Measurements from ENCODE around the gene COL6A5. TPM values are rescaled to one million over a fixed set of nuclear protein-coding genes. Genes with fewer than 3 reads are reported as not detected.

COL6A5 gene
- total and polyA plus RNA-seq, 9 of the 15 experiments (the other 6 are each of a cell fraction or from before 2014, with no cell fraction given), result 1.5 to 9.7 (median 5.6) TPM

- no peak for TF ChIP-seq ZBTB34 (CRISPR knock-in tag; IDR thresholded peaks at IDR 0.05)
- TF ChIP-seq CHD4 (IDR thresholded peaks at IDR 0.05; ENCODE audit: insufficient read depth, insufficient replicate concordance, low read depth, low read length, poor library complexity, severe bottlenecking), result no peak
- no peak for TF ChIP-seq NCOA1 (IDR thresholded peaks at IDR 0.05; ENCODE audit: low read depth)
Observed at GRCh38 chr3:130341882-130342281, 3.6 kb upstream of the COL6A5 start (continued).

- in situ Hi-C loops (cut with MboI), result no loop called here
- peak; percentile 79 for ATAC-seq
- Histone ChIP-seq H3K79me2 (ENCODE audit: control insufficient read depth, insufficient read depth, low read length) (peaks cover 25% of the 10 kb centered on the region), H3K9ac (ENCODE audit: insufficient read depth in 1 of 2, low read depth in 2 of 2, low read length in 2 of 2) (peak overlapping the region in 1 of 2 experiments; percentile 63; a peak in 2 of 4 replicates), H3K4me1 (replicated peaks in 1 of 2; ENCODE audit: control insufficient read depth in 2 of 2, insufficient read depth in 2 of 2, low read length in 2 of 2) (peaks cover 4 to 40% of the 10 kb centered on the region in 2 experiments; a peak in 4 of 5 replicates), H3K36me3 (ENCODE audit: control insufficient read depth, insufficient read depth, low read length) (no peaks in the 10 kb centered on the region), H4K20me1 (replicated peaks; ENCODE audit: control insufficient read depth, insufficient read depth, low read length) (no peaks in the 10 kb centered on the region), H3K27ac (ENCODE audit: extremely low read depth, low read depth, low read length) (peak overlapping the region; percentile 96), H2AFZ (ENCODE audit: low read depth, low read length) (peak overlapping the region; percentile 87), H3K27me3 (ENCODE audit: control insufficient read depth in 2 of 2, insufficient read depth in 2 of 2, low read length in 2 of 2) (no peaks in the 10 kb centered on the region), H3K4me2 (ENCODE audit: insufficient read depth, low read length) (peak overlapping the region; percentile 73), H3K9me3 (replicated peaks; ENCODE audit: control insufficient read depth, insufficient read depth, low read depth, low read length) (no peaks in the 10 kb centered on the region), H3K4me3 (no peak overlapping the region), H3K9me1 (ENCODE audit: control insufficient read depth, insufficient read depth, low read length) (no peaks in the 10 kb centered on the region)
- POLR2A ChIA-PET, result interaction anchor here (0.7 to 1.1 kb wide), 2 partner anchors 35 to 172 kb away, joined by 3 to 4 read pairs; no protein-coding TSS in a partner anchor
- BruUV-seq (replicated peaks), result no TSS peak
- FAIRE-seq, result peak; percentile 91
- peak; percentile 69 to 84 (median 74) for DNase-seq (ENCODE audit: extremely low read depth in 1 of 4, low spot score in 3 of 4)
- 1% methylated on average over 7 of the region's 7 CpGs for WGBS (ENCODE audit: insufficient coverage, low coverage, missing lambda C conversion rate)
- intact Hi-C loops (cut with micrococcal nuclease), result loop anchor here (5.0 kb wide), 1 partner anchor 34 kb away; no protein-coding TSS in a partner anchor
- CTCF ChIA-PET (ENCODE audit: low intra/inter-chr PET ratio), result no interaction called here
- TF ChIP-seq PTTG1 (tag; IDR thresholded peaks at IDR 0.05; ENCODE audit: low read depth) (no peak), POLR3A (IDR thresholded peaks at IDR 0.05; ENCODE audit: borderline replicate concordance, extremely low read depth, insufficient read depth, insufficient read length) (no peak), HDGF (IDR thresholded peaks at IDR 0.05) (no peak), ATF1 (CRISPR knock-in tag; IDR thresholded peaks at IDR 0.05) (no peak), ATF1 (tag; IDR thresholded peaks at IDR 0.05) (peak; percentile 33; the same call in 1 of the 2 replicates), KHSRP (IDR thresholded peaks at IDR 0.05) (0 out of 2 replicates have a peak, but pooled peaks have one; percentile 15), RFX7 (CRISPR knock-in tag; IDR thresholded peaks at IDR 0.05) (no peak), SMAD1 (IDR thresholded peaks at IDR 0.05; ENCODE audit: low read depth, low read length, partially characterized antibody) (no peak), POLR2AphosphoS5 (IDR thresholded peaks at IDR 0.05; ENCODE audit: control insufficient read depth, insufficient read depth, low read depth, low read length) (peak; percentile 58; the same call in 1 of the 2 replicates), NCOA1 (IDR thresholded peaks at IDR 0.05; ENCODE audit: low read depth) (no peak), MEF2A (IDR thresholded peaks at IDR 0.05; ENCODE audit: control insufficient read depth, low read depth, low read length) (peak; percentile 41; the same call in 1 of the 2 replicates), HNRNPL (IDR thresholded peaks at IDR 0.05; ENCODE audit: low read depth, low read length) (no peak), FOSL1 (tag; conservative IDR thresholded peaks at IDR 0.05) (peak; percentile 95), HDAC6 (IDR thresholded peaks at IDR 0.05; ENCODE audit: low read depth, low read length) (no peak), ZNF79 (CRISPR knock-in tag; IDR thresholded peaks at IDR 0.05; ENCODE audit: low read depth) (no peak)
Observed at GRCh38 chr3:130342821-130343661, 2.4 kb upstream of the COL6A5 start.

Data from K562 (cell line).